ENCODE measurements around the gene GIPC1.
A peak's percentile ranks its signal among the peaks of the same experiment; 100 is the strongest.

Gene GIPC1

DNA sequence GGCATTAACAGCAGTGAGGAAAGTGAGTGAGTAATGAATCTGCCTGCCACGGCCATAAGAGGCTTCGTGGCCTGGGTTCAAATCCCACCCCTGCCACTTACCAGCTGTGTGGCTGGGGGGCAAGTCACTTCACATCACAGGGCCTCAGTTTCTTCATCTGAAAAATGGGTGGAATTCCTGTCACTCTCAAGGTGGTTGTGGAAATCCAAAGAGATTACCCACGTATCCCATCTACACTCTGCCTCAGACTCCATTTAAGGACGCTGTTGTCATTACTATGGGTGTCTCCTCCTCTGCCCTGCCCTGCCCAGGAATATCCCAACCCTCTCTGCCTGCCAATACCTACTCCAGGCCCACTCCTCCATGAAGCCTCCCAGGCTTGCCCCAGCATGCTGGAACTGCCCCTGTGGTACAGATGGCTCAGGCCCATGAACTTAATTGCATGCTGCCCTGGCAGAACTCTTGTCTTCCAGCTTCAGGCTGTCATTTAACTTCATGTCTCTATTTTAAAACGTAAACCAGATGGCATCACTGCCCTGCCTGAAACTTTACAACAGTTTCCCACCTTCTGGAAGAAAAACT, 3.1 kb downstream of the GIPC1 start:
- DNase-seq, result no peak

DNA sequence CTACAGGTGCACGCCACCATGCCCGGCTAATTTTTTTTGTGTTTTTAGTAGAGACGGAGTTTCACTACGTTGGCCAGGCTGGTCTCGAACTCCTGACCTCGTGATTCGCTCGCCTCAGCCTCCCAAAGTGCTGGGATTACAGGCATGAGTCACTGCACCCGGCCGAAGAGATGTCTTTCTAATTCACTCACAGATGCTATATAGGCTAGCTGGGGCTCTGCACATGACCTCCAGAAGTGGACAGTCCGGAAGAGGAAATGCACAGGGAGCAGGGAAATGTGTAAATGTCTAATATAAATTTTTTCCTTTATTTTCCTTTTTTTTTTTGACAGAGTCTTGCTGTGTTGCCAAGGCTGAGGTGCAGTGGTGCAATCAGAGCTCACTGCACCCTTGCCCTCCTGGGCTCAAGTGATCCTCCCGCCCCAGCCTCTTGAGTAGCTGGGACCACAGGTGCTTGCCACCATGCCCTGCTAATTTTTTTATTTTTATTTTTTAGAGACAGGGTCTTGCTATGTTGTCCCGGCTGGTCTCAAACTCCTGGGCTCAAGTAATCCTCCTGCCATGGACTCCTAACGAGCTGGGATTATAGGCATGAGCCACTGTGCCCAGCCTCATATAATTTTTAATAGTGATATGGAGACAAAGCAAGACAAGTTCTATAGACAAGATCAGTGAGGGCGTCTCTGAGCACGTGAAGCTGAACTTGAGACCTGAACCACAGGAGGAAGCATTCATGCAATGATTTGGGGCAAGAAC, 8.4 kb downstream of the GIPC1 start:
- no peak for DNase-seq

DNA sequence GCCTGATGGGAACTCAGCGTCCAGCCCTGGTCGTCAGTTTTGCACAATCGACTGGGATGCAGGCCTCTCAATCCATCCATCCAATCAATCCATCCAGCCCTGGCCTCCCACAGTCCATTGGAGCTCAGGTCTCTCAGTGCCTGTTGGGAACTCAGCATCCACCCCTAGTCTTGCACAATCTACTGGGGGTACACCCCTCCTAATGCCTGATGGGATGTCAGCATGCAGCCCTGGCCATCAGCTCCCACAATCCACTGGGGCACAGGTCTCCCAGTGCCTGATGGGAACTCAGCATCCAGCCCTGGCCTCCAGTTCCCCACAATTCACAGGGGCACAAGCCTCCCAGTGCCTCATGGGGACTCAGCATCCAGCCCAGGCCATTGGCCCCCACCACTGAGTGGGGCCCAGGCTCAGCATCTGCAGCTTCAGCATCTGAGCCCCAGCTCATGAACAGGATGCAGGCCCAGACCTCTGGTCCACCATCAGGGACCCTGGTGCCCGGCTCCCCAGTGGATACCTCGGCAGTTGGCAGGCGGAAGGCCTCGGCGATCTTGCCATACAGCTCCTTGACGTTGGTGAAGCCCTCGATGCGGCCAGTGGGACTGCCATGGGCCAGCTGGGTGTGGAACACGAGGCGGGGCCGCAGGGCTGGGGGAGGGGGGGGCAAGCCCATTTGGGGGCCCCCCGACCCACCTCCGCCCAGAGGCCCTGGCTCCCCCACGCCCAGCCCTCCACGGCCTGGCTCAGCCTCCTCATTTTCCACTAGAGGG, 13.6 kb downstream of the GIPC1 start:
- no peak for DNase-seq

DNA sequence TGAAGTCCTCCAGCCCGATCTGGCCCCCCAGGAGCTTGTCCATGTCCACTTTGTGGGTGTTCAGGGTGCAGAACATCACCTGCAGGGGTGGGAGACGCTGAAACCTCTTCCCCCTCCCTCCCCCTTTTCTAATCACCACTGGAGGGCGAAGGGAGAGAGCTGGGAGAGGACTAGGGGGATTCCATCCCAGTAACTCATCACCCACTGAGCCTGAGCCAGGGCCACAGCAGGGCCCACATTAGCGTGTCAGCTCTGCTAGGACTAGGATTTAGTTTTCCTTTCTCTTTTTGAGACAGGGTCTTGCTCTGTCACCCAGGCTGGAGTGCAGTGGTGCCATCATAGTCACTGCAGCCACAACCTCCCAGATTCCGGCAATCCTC, 15.2 kb downstream of the GIPC1 start:
- no peak for DNase-seq

DNA sequence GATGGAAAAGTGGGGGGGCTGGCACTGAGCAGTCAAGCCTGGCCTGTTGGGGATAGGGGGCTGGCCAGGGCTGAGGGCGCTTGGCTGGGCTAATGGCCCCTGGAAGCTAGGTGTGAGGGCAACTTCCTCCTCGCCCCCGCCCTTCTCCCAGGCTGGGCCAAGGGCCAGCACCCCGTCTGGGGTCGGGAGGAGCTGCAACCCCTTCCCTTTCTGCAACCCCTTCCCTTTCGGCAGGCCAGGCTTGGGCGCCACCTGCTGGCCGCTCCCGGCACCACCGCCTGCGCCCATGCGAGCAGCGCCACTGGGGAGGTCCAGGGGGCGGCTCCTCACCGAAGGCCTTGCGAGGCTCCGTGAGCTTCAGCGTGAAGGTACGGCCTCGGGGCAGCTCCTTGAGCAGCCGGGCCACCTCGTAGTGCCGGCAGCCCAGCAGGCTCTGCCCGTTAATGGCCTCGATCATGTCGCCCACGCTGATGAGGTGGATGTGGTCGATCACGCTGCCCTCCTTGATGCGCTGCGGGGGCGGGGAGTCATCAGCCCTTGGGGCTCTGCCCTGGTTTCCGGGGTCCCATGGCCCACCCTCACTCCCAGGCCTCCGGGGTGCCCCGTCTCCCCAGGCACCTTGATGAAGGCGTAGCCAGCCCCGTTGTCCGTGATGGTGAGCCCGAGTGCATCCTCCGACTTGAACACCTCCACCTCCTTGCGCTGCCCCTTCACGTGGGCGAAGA, 15.8 kb downstream of the GIPC1 start:
- DNase-seq, result peak; percentile 65

DNA sequence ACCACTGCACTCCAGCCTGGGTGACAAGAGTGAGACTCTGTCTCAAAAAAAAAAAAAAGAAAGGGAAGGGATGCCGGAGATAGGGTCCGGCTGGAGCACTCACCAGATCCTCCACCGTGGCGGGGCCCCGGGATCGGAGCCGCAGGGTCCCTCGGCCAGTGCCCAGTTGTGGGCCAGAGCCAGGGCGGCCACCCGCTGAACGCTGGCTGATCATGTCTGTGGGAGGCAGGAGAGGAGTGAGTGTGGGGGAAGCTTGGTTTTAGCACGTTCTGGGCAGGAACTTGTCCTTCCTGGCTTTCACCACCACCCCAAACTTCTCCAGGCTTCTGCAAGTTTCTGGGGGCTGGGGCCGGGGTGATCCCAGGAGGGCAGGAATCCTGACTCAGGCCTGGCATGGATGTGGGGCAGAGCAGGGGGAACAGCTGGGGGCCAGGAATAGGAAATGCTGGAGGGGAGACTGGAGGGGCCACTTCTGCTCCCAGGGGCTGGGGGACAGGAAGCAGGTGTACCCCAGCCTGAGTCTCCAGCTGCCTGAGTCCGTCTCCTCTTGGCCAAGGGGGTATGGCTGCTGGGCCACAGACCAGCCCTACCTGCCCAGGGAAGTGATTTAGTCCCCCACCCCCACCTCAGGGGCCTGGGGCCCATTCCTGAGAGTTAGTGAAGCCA, 16.5 kb downstream of the GIPC1 start:
- no peak for DNase-seq

DNA sequence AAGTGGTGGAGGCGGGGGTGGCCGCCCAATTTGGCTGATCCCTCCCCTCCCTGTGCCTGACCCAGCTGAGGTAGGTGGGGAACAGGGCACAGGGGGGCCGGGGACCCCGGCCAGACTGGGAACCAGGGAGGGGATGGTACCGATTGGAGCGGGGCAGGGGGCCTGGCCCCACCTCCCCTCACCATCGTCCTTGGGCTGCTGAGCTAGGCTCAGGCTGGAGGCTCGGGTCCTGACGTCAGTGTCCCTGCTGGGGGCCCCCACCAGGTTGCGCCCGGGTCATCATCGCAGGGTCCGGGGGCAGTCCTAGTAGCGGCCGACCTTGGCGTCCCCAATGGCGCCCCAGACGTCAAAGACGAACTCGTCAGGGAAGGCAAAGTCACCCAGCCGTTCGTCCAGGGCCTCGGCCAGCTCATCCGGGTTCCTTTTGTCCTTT, 17.8 kb downstream of the GIPC1 start:
- DNase-seq, result no peak

DNA sequence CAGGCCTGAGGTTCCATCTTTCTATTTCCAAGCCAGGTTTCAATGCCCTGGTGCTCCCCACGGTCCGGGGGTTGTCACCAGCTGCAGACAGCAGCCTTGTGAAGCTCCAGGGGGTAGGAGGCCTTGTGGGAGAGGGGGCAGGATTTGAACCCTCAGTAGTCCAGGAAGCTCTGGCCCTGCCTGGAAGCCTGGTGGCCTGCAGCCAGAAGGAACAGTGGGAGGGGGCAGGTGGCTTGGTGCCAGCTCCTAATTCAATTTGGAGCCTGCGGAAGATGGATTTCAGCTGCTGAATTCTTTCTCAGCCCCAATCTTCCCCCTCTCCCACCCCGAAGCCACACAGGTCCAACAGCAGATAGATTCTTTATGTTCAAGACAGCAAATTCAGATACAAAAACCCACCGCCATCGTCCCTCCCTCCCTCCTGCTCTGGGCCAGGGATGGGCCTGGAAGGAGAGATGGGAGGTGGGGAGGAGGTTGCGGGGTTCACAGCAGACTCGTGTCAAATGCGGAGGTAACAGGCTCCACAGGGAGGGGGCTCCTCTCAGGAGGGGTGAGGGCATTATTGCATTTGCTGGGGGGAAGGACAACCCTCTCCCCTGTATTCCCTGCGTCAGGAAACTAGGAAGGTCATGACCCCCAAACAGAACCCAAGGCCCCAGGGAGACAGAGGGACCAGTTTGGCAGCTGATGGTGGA, 18.4 kb downstream of the GIPC1 start:
- DNase-seq, result no peak

DNA sequence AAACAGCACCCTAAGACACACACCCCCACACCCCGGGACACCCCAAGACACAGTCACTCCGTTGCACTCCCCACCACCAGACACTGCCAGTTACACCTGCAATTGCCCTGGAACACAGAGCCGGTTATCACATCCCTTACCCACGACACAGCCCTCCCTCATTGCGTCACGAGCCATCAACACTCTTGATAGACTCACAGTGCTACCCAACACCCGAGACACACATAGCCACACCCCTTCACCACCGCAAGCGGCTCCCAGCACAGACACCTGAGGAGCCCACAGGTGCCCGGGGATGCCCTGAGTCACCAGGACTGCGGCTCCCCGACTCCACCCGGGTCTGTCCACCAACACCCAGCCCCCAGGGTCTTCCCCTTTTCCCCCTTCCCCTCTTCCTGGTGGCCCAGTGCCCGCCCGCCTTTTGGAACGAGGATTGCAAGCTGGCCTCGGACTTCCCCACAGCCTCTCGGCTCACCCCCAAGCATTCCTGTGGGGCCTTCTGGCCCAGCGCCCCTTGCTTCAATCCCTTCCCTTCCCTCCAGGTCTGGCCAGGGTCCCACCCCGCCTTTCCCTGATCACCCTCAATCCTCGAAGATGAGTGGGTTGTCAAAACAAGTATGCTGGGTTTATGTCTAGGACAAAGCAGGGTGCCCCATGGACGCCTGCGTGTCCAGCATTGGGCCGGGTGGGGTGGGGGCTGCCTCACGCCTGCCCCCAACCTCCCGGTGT, 19.1 kb downstream of the GIPC1 start:
- peak; percentile 40 for DNase-seq

DNA sequence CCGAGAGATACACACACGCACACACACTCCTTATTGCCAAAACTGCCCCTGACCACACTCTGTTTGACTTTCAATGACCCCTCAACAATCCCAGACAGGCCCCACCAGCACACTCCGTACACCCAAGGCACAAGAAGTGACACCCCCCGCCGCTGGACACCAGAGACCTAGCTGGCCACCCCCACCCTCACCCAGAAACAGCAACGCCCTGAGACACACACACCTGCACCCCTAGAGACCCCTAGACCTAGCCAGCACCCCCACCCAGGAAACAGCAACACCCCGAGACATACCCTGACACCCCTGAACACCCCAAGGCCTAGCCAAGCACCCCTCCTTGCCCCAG, 19.6 kb downstream of the GIPC1 start:
- no peak for DNase-seq

DNA sequence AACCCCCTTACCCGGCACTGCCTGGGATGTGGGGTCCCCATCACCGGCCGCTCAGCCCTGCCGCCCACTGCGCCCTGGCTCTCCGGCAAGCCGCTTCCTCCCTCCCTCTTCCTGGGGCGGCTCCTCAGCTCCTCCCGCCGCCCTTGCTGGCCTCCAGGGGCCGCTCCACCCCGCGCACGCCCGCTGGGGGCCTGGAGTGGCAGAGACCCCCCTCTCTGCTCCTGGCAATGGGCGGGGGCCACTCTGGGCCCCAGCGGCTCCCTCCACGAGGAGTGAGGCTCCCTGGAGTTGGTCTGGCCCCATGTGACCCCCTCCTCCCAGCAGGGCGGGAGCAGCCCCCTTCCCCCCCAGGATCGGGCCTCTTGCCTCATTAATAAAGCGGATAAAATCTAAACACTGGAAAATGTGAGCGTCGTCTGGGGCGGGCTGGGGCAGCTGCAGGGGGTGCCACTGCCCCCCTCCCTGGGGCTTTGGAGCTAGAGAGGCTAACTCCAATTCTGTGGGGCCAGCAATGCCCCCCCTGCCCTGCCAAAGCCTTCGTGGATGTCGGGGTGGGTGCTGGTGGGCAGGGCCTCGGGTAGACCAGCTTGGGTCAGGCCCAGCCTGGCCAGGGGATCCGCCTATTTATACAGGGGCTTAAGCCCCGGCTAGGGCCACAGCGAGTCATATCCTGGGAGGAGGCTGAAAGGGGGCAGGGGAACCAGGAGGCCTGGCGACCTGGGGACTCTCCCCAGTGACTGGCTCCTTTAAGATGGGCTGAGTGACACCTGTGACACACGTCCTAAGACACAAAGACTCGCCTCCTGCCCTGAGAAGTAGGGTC, 20.5 kb downstream of the GIPC1 start, which contains the start of gene PTGER1:
Gene PTGER1 (minus strand): TSS at position 104 of the 823 bp plus-strand sequence. CDS start 1,034 bp downstream, outside the sequence.
- DNase-seq, result no peak

DNA sequence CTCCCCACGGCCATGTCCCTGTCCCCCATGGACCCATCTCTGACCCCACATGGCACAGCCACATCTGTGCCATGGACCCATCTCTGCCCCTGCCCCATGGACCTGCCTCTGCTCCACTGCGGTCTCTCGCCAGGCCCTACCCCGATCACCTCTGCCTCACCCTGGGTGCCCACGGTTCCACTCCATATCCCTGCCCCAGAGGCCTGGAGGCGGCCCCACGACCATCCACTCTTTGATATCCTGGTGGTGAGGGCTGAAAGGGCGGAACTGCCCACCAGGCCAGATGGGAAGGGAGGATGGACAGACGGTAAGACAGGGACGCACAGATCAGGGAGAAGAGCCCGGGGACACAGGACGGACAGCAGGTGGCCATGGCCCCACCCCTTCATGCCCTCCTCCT, 21.1 kb downstream of the GIPC1 start:
- no peak for DNase-seq

DNA sequence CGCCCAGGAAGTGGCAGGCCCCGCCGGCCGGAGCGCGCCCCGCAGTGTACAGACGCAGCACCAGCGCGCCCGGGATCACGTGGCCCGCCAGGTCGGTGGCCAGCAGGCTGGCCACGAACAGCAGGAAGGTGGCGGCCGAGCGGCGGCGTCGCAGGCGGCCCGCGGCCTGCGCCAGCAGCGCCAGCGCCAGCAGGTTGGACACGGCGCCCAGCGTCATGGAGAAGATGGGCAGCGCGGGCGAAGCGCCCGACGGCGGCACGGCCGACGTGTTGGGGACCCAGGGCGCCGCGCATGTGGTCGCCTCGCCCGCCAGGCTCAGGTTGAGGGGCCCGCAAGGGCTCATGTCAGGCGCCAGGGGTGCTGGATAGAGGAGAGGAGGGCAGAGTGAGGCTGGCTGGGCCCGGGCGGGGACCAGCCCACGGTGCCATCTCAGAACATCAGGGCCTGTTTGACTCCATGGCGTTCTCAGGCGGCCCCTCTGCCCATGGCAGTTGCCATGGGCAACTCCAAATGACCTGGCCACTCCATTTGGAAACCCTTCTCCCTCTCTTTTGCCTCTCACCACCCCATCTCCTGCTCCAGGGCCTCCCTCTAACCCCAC, 21.8 kb downstream of the GIPC1 start:
- no peak for DNase-seq

DNA sequence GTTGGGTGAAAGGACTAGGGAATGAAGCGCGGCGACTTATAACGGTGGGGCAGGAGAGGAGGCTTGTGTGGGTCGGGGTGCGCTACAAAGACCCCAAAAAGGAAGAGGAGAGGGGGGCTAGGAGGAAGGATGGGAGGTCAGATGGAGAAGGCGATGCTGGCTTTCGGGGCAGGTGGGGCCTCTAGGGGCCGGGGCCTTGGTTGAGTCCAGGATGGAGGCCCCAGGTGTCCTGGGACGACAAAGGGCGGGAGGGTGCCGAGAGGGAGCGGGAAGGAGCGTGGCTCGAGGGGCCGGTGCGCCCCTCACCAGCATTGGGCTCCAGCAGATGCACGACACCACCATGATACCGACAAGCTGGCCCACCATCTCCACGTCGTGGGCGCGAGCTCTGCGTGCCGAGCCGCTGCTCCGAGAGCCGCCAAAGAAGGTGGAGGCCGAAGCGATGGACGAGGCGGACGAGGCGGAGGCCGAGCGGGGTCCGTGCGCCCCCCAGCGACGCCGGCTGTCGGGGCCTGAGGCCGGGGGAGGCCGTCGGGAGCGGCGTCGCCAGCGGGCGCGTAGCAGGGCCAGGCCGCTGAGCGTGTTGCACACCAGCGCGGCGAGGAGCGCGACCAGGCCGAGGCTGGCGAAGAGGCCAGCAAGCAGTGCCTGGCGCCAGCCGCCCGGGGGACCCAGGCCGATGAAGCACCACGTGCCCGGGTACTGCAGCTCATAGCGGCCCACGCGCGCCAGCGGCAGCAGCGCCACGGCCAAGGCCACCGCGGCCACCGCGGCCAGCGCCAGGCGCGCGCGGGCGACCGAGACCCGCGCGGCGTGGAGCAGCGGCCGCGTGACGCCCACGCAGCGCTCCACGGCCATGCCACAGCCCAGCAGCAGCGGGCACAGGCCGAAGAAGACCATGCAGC, 22.6 kb downstream of the GIPC1 start:
- no peak for DNase-seq

DNA sequence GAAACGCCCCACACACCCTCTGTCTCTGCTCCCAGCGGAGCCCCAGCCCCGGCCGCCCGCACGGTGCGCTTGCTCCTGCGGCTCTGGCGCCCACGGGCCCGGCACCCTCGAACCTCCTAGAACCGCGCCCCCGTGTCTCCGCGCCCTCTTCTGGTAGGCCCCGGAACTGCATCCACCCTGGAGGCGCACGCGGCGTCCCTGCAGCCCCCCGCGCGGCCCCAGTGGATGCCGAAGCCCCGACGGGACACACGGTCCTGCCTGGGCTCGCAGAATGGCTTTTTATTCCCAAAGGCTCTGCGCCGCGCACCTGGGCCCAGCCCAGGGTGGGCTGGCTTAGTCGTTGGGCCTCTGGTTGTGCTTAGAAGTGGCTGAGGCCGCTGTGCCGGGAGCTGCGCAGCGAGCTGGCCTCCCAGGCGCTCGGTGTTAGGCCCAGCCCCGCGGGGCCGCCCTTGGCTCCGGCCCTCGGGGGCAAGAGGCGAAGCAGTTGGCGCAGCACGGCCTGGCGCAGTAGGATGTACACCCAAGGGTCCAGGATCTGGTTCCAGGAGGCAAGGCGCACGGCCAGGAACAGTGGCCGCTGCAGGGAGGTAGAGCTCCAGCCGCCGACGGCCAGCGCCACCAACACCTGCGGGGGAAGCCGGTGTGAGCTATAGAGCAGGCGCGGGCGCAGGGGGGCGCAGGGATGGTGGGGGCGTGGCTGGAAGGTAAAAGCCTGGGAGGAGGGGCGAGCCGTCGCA, 23.6 kb downstream of the GIPC1 start:
- peak; percentile 87 for DNase-seq

DNA sequence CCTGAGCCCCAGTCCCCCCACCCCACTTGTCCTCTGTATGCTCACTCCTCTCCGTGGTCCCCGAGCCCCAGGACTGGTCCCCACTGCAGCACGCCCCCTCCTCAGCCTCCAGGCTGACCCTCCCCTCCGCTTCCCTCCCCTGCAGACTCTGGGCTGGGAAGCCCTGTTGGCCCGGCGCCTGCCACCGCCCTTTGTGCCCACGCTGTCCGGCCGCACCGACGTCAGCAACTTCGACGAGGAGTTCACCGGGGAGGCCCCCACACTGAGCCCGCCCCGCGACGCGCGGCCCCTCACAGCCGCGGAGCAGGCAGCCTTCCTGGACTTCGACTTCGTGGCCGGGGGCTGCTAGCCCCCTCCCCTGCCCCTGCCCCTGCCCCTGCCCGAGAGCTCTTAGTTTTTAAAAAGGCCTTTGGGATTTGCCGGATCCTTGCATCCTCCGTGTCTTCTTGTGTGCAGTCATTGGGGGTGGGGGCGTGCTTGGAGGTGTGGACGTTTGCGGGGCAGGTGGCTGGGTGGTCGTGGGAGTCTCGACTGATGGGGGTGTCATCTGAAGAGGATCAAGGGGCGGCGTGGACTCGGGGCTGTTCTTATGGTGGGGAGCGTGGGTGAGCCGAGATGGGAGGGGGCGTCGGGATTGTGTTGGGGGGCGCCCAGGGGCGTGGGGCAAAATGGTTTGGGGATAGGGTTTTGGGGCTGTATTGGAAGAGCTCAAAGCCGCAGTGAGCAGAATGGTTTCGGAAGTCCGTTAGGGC, 24.3 kb downstream of the GIPC1 start:
- DNase-seq, result no peak
